Pulmonary artery endothelial cell (primary cell): ENCODE data around the gene TRPC4AP. TPM values are rescaled to one million over a fixed set of nuclear protein-coding genes. Genes with fewer than 3 reads are reported as not detected.

Source experiments
- DNase-seq: peaks from one replicate; pipeline ENCODE4 v3.0.0-alpha.2; 2011; ENCODE audit warnings: low read depth, low spot score
- total RNA-seq: library from RNA; depleted of rRNA; stranded (reverse); fragments of >200 nt; gene quantifications from 2 replicates; pipeline ENCODE4 v1.2.3, GENCODE V29; 2014

The TRPC4AP gene
- total RNA-seq, 1 donor from 2014 or later: 85.0 TPM

DNA sequence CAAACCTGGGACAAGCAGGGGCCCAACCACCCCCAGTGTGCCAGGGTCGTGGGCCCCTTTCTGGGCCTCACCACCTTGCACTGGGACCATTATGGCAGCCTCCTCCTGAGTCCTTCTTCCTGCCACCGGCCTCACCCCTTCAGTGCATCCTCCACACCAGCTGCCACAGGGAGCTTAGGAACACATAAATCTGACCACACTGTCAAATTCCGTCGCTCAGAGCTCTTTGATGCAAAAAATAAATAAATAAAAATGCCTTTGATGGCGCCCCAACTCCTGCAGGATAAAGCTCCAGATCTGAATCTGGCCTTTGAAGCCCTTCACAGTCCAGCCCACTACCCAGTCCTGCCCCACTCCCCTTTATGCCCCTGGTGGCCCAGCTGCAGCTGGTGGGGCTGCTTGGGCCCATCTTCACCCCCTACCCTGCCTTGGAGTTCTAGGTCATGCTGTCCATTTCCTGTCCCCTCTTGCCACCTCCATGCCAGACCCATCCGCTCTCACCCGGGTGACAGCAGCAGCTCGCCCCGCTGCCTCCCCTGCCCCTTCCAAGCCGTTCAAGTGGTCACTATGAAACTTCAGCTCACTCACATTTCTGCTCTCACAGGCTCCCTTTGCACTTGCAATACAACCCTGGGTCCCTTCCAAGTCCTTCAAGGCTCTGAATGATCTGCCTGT, 120.9 kb downstream of the TRPC4AP start:
- no peak for DNase-seq

DNA sequence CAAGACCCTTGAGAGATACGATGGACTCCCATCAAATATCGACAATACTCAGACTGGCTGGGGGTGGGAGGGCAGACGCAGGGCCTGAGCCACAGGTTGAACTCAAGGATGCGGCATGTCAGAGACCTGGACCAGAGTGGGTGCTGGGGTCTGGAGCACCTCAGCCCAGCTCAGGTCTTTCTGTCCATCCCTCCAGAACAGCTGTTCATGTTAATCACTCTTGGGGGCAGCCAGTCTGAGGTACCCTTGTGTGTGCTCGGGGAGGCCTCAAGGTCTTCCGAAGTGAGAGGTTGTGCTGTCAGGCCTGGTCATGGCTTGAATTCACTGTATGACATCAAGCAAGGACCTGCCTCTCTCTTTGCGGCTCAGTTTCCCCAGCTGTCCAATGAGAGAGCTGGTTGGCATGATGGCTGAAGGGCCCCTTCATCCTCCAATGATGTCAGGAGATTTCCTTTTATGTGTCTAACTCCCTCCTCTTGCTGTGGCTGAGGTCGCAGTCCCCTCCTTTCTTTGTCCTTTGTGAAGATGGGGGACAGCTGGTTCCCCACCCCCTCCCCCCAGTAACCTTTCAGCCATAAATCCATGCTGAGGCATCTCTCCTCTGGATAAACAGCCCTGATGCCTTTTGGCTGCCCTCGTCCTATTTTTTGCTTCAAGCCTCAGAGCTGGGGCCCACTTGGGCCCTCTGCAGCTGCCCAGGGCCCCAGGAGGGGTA, 121.6 kb downstream of the TRPC4AP start:
- no peak for DNase-seq

DNA sequence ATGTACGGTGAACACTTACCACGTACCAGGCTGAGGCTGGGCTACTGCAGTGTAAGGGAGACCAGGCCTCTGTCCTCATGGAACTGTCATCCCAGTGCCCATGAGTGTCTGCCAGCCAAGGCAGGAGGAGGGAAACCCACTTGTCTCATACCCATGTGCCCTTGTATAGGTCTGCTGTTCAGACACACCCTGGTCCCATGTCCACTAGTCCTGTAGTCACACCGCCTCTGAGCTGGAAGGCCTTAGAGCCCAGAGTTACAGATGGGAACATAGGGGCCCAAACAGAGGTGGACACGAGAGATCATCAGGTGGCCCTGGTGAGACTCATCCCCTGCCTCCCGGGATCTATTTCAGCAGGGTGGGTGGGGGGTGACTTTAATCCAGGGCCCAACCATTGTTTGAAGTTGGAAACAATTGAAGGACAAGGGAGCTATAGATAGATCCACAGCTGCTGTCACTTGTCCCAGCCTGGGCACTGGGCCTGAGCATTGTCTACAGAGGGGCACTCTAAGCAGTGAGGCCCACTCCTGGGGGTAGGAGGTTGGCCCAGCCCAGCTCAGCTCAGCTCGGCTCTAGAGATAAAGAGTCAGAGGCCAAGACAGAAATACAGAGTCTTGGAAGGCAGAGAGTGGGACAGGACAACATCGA, 122.3 kb downstream of the TRPC4AP start:
- DNase-seq: no peak

DNA sequence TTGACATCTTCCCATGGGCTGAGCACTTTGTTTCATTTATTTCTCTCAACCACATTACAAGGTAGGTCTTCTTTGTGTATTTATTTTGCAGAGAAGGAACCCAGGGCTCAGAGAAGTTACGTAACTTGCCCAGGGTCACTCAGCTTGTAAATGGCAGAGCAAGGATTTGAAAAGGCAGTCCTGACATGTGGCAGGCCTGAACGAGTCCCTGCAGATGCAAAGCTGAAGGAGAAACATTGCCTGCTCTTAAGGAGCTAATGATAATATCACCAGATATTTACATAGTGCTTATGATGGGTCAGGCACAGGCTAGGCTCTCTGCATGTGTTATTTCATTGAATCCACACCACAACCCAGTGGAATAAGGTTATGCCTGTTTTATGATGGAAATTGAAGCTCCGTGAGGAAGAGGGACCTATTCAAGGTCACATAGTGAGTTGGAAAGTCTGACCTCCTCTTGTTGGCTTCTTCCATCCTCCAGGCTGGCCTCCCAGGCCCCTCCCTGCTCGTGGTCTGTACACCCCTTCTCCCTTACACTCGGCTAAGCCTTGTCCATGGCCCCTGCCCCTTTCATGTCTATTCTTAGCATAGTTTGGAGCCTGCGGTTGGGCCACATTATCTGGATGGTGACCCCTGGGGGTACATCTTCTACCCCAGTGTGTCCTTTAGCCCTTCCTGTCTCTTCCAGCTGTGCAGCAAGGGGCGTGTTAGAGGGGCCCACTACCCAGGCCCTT, 124.4 kb downstream of the TRPC4AP start:
- DNase-seq: no peak

DNA sequence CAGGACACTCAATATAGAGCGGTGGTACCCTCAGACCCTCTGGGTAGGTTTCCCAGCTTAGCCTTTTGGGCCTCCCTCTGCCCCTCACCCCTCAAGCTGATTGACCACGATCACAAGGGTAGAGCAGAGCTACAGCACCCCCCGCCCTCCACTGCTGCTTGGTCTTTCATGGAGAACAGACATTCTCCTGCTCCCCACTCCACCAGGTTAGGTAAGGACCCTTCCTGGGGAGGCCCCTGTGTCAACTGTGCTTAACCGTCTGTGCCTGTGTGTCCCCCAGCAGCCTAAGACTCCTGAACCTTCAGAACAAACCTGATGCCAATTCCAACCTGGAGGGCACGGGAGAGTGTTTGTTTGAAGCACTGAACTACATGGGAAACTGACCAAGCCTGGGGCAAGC, 125.2 kb downstream of the TRPC4AP start:
- DNase-seq: no peak

DNA sequence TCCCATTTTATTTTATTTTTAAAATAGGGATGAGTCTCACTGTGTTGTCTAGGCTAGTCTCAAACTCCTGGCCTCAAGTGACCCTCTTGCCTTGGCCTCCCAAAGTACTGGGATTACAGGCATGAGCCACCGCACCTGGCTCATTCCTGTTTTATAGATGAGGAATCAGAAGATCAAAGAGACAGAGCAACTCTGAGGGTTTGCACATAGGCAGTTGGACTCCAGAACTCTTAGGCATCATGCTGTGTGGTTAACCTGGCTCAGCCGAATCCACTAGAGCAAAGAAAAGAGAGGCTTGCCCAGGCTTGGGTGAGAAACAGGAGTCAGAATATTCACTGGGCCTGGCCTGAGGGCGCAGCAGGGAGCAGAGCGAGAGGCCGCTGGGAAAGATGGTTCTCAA, 127.6 kb downstream of the TRPC4AP start:
- DNase-seq: no peak

DNA sequence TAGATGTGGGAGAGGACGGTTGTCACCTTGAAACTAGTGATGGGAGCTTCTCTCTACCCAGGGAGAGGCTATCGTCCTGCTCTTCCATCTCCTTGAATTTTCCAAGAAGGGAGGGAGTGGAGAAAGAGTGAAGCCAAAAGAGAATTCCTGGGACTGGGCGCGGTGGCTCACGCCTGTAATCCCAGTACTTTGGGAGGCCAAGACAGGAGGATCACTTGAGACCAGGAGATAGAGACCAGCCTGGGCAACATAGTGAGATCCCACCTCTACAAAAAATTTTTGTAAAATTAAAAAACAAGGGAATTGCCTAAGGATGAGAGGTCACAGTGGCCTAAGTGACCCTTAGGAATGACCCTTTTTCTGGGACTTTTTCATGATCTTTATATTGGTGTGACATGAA, 128.1 kb downstream of the TRPC4AP start:
- DNase-seq: no peak

DNA sequence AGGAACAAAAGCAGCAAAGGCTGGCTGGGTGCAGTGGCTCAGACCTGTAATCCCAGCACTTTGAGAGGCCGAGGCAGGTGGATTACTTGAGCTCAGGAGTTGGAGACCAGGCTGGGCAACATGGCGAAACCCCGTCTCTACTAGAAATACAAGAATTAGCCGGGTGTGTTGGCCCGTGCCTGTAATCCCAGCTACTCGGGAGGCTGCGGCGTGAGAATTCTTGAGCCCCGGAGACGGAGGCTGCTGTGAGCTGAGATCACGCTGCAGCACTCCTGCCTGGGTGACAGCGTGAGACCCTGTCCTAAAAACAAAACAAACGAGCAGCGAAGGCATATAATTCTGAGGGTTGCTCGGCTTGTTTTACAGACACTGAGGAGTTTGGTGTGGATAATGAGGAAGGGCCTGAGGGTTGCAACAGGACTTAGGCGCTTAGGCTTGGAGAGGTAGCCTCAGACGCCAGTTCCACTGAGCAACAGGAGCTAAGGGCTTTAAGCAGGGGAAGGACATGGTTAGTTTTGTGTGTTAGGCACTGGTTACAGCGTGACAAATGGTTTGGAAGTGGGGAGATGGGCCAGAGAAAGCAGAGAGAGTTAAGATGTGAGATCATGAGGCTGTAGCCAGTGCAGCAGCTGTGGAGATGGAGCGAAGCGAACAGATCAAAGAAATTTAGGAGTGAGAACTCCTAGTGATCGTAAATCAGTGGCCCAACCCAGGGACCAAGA, 135.7 kb downstream of the TRPC4AP start:
- DNase-seq: no peak

DNA sequence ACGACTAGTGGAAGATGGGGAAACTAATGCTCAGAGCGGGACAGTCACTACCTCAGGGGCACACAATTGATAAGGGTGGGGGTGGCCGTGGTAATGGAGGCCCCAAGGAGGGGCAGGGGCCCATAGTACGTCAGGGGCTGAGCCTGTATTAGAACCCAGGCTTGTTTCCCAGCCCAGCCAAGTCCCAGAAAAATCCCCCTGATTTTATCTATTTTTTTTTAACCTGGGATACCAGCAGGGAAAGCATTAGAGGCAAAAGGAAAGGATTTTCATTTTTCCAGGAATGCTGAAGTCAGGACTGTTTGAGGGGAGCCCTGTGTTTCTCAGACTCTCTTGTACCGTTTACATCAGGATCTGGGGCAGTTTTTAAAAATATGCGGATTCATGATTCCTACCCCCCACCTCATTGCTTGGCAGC, 136.6 kb downstream of the TRPC4AP start:
- no peak for DNase-seq

DNA sequence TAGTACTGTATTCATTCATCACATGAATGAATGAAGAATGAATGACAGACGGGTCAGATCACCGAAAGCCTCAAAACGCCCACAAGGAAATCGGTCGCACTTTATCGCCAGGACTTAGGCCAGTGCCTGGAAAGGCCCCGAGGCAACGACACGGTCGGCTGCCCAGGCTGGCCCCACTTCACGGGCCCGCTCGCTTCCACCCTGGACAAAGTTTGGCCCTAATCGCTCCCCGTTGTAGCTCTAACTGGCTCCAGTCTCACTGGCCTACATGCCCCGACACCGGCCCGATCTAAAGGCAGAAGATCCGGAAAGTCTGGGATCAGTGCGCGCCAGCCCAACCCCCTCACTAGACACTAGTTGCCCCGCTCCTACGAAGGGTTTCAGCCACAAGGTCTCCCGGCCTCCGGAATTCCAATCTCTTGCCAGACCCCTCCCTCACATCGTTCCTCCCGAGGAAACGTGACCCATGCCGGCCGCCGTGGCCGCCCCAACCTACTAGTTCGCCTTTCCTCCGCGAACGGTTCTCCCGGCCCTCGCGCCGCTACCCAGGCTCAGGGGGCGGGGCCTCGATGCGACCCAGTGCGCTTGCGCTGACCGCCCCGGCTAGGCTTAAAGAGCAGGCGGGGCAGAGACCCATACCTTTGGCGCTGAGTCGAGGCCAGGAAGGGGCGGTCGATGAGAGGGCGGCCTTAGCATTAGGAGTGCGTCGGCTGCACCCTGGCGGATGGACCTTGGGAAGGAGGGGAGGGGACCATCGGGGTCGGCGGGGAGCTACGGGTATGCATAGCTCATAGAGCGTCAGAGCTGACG, 137.2 kb downstream of the TRPC4AP start, which contains the start of the genes GSS and MYH7B:
GSS (minus strand) TSS at position 576 of the 810 bp plus-strand sequence. CDS start 3,954 bp downstream, outside the sequence.
MYH7B (plus strand) TSS at position 638 of the 810 bp plus-strand sequence. CDS start 22,138 bp downstream, outside the sequence.
- peak; percentile 77 for DNase-seq

DNA sequence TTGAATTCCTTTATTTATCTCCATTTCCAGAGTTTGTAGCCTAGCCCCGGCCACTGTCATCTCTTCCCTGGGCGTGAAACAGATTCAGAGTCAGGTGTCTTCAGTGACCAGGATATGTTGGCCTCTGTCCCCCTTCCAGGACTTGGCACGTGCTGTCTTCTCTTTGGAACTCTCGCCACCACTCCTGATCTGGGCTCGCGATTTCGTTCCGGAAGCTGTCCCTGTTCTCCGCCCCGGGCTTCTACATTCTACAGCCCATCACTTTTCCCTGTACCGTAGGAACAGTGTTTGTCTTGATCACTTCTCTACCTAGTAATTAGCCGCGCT, 137.7 kb downstream of the TRPC4AP start:
- no peak for DNase-seq

DNA sequence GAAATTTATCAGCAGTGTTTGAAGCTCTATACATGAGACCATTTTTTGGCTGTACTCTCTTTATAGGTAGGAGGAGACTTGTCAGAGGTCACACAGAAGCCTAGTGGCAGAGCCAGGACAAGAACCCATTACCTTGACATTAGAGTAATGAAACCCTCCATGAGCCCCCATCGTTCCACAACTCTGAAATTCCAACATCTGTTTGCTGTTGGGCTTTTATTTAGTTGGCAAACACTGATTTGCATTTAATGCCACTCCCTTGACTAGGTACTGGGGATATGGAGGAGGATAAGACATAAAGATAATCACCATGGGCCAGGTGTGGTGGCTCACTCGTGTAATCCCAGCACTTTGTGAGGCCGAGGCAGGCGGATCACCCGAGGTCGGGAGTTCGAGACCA, 138.6 kb downstream of the TRPC4AP start:
- DNase-seq: no peak

DNA sequence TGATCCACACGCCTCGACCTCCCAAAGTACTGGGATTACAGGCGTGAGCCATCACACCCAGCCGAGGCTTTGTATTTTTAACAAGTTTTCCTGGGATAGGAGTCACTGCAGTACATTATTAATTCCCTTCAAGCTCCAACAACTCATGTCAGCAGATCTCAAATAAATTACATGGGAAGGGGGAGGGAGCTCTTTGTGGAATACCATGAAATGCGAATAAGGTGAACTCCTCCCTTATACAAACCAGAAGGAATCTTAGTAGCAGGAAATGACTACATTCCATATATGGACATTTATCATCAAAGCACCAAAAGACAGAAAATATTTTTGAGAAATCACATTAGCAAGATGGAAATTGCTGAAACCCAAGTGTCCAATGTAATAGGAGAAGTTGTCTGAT, 139.9 kb downstream of the TRPC4AP start:
- no peak for DNase-seq

Other genes with a start within 250 kb of the TRPC4AP start
- 1.8 and 2.3 TPM in 2 replicates for gene GGT7, start 220.0 kb downstream of the TRPC4AP start, total RNA-seq
- 41.9 and 57.6 TPM in 2 replicates for gene ACSS2, start 216.2 kb downstream of the TRPC4AP start, total RNA-seq
- 49.1 and 59.8 TPM in 2 replicates for gene GSS, start 137.0 kb downstream of the TRPC4AP start, total RNA-seq
- gene MYH7B, start 136.9 kb downstream of the TRPC4AP start, total RNA-seq: under 0.01 and 0.13 TPM in 2 replicates
- 86.0 and 95.5 TPM in 2 replicates for gene EDEM2, start 54.5 kb upstream of the TRPC4AP start, total RNA-seq
- 545 and 561 TPM in 2 replicates for gene PROCR, start 79.3 kb upstream of the TRPC4AP start, total RNA-seq
- gene MMP24, start 133.9 kb upstream of the TRPC4AP start, total RNA-seq: 0.33 and 0.78 TPM in 2 replicates
- gene MMP24OS, start 185.3 kb upstream of the TRPC4AP start, total RNA-seq: 5.0 and 5.3 TPM in 2 replicates
- gene EIF6, start 192.0 kb upstream of the TRPC4AP start, total RNA-seq: 171 and 206 TPM in 2 replicates
- gene FAM83C, start 199.6 kb upstream of the TRPC4AP start, total RNA-seq: not detected in 2 replicates